HG03378 (cell line): ENCODE data around the gene CCM2L.
A peak's percentile ranks its signal among the peaks of the same experiment; 100 is the strongest.
"Not testable (repeated sequence)": the region's sequence is repeated elsewhere in the genome, so short reads cannot be mapped to it uniquely, and the experiment has no call there.

ENCODE experiments used
- ATAC-seq: cut with Tn5 transposase; IDR thresholded peaks from one replicate; pipeline ENCODE4 v1.9.1; 2021; ENCODE audit warnings: mild to moderate bottlenecking, moderate library complexity; ENCODE audit not compliant: unreplicated experiment

CCM2L gene

DNA sequence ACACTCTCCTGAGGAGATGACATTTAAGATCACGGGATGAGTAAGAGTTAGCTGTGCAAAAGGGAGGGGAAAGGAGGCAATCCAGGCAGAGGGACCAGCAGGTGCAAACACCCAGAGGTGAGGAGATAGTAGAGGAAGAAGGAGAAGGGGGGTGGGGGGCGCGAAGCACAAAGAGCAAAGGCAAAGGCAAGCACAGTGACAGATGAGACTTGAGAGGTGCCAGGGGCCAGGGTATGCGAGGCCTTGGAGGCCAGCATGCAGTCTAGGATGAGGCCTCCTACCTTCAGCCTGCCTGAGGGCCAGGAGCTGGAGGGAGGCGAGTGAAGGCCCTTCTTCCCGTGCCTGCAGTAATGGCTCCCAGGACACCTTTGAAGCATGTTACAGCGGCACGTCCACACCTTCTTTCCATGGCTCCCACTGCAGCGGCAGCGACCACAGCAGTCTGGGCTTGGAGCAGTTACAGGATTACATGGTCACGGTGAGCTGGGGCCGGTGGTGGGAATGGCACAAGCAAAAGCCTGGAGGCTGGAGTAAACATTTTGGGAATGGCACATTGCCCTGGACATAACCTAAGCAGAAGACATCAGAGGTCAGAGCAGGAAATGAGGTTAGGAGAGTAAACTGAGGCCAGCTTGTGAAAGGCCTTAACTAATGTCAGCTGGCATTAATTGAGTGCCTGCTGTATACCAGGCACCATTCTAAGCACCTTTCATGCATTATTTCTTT lies 18.6 kb downstream of the CCM2L start:
- no peak for ATAC-seq

DNA sequence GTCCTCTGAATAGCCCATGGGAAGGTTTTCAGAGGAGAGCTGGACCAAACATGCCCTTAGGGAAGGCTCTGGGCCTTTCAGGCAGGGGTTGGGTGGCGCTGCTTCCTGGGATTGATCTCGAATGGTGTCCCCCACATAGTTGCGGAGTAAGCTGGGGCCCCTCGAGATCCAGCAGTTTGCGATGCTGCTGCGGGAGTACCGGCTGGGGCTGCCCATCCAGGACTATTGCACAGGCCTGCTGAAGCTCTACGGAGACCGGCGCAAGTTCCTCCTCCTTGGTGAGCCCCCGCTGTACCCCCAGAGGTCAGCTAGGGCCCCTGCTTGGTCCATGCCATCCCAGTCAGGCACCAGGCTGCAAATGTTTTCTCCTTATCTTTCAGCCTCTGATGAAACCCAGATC lies 19.3 kb downstream of the CCM2L start:
- no peak for ATAC-seq

DNA sequence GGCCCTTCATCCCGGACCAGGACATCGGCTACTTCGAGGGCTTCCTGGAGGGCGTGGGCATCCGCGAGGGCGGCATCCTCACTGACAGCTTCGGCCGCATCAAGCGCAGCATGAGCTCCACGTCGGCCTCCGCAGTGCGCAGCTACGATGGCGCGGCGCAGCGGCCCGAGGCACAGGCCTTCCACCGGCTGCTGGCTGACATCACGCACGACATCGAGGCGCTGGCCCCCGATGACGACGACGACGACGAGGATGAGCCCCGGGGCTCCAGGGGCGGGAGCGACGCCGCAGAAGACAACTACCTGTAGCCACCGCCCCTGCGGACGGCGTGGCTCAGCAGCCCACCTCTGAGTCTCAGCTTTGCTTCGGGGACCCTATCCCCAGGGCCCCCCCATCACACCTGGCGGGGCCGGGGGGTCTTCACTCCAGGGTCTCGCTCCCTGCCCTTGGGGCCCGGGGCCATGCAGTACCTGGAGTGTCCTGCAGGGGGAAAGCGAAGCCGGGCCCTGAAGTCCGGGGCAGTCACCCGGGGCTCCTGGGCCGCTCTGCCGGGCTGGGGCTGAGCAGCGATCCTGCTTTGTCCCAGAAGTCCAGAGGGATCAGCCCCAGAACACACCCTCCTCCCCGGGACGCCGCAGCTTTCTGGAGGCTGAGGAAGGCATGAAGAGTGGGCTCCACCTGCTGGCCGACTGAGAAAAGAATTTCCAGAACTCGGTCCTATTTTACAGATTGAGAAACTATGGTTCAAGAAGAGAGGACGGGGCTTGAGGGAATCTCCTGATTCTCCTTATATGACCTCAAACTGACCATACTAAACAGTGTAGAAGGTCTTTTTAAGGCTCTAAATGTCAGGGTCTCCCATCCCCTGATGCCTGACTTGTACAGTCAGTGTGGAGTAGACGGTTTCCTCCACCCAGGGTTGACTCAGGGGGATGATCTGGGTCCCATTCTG lies 21.0 kb downstream of the CCM2L start:
- no peak for ATAC-seq

DNA sequence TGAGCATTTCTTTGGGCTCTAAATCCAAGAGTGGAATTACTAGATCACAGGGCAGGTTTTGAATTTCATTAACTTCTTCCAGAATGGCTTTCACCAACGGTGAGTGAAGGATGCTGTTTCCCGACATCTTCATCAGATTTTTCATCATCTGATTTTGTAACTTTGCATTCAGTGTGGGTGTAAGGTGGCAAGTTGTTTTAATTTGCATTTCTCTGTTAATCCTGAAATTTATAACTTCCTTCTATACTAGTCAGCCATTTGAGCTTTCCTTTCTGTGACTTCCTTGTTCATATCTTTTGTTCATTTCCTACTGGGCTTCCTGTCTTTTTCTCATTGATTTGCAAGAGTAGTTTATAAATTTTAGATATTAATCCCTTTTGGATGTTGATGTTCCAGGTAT lies 23.1 kb downstream of the CCM2L start:
- no peak for ATAC-seq

DNA sequence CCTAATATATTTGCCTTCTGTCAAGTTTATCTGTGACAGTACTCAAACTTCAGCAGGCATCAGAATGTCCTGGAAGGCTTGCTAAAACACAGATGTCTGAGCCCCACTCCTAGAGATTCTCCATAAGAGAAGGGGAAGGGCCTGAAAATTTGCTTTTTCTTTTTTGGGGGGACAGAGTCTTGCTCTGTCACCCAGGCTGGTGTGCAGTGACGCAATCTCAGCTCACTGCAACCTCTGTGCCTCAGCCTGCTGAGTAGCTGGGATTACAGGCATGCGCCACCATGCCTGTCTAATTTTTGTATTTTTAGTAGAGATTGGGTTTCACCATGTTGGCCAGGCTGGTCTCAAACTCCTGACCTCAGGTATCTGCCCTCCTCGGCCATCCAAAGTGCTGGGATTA lies 23.5 kb downstream of the CCM2L start:
- not testable (repeated sequence) for ATAC-seq

DNA sequence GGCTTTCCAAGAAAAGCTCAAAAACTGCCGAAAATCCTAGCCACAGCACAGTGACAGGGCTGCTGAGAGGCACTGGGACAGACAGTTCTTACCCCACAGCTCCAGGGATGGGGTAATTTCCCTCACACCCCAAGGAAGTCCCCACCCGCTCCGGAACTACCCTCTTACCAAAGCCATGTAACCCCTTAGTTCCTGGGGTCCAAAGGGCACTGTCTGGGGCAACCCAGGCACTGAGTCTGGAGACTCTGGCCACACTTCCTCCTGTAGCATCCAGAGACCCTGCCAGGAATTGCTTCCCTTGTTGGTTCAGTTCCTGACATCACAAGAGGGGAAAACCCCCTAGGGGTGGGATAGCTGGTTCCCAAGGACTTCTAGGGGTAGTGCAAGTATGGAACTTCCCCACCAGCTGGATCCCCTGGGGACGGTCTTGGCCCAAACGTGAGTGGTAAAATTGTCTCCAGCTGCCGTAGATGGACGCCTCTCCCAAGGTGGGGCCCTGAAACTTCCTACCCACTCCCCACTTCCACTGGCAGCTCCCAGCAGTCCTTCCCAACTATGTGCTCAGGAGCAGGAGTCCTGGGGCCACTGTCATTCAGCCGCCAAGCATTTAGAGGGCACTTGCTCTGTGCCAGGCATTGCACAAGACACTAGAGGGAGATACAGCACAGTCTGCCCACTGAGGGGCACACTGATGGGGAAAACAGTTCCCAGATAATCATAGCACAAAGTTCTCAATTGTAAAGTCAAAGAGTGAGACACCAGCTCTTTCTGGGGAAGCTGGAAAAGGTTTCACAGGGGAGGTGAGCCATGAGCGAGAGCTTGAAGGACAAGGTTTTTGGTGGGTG lies 24.6 kb downstream of the CCM2L start:
- no peak for ATAC-seq

DNA sequence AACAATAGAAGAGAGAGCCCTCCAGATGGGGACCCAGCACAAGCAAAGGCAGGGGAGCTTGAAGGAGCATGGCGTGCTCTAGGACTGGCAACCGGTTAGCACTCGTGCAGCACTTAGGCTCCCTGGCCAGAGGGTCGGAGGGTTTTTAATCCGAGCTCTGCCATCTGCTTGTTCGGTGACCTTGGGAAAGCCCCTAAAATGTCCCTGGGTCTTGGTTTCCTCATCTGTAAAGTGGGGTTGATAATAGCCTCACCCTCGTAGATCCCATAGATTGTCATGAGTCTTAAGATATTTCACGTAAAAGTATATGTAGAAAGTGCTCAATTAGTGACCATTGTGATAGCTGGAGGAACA lies 25.2 kb downstream of the CCM2L start:
- no peak for ATAC-seq

DNA sequence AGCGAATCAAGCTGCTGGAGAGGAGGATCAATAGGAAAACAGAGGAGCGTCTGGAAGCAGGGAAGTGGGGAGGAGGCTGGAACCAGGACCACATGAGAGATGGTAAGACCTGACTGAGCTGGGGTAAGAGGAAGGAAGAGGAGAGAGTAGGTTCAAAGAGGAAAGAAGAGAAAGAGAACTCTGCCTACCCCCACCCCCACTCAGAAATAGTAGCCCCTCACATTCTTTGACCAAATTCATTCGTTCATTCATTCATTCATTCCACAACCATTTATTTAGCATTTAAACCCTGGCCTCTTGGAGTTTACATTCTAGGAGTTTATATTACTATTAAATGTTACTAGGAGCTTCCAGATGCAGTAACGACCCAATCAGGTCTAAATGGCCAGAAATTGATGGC lies 26.0 kb downstream of the CCM2L start:
- no peak for ATAC-seq

DNA sequence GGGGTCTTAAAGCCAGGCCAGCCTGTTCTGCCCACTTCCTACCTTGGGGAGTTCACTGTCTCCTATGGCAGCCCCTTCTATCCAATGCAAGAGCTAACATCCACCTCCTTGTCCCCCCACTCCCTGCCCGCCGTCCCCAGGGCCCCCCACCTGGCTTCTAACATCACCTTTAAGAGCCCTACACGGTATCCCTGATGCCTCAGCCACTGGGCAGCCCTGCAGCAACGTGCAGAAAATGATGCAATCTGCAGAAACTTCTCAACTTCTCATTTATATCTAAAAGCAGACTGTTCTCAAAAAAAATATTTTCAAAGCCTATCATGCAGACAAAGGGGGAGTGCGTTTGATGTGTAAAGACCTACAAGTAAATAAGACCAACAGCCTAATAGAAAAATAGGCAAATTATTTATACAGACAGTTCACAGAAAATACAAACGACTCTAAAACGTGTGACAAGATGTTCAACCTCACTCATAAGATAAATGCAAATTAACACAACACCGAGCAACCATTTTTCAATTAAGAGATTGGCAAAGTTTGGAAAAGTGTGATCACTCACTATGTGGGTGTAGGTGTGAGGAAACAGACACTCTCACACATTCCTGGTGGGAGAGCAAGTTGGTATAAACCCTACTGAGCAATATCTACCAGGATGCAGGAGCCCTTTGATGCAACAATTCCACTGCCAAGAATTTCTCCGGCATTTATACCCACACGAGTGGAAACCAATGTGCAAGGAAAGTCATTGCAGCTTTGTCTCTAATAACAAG lies 26.7 kb downstream of the CCM2L start:
- no peak for ATAC-seq

DNA sequence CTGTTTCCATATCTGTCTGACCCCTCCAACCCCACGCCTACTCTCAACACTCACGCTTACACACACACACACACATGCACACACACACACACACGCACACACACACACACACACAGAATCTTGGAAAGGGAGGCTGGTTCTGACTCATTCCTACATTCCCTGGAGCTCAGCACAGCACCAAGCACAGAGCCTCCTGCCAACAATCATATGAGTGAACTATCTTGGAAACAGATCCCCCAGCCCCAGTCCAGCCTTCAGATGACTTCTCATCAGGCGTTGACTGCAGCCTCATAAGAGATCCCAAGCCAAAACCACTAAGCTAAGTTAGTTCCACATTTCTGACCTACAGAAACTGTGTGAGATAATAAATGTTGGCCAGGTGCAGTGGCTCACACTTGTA lies 27.7 kb downstream of the CCM2L start:
- no peak for ATAC-seq

DNA sequence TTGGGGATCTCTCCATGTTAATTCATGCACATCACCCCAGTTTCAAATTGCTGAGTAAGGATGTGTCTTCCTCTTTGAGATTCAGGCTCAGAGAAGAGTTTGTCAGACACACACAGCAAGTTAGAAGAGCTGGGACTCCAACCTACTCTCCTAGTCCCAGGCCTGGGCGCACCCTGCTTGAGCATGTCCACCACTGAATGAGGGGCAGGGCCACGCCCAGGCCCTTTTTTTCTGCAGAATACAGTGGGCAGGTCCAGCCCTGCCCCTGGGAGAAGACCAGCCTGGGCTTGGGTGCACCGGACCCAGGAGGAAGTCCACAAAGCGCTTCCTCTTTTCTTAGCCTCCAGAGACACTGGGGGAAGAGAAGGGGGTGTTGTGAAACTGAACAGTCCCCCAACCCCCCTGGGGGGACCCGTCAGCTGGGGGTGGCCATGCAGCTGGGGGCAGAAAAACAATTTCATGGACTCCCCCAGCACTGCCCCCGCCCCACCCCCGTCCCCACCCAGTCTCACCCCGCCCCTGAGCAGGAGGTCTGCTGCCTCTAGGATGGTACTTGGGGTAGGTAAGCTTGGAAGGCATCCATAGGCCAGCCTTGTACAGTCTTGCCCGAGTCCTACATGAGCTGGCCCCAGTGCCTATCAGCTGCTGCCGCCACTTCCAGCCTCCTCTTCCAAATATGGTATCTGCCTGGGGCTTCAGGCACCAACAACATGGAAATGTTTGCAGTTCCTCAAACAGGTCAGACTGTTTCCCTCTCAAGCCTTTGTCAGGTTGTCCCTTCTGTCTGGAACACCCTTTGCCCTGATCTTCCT lies 30.1 kb downstream of the CCM2L start:
- ATAC-seq = peak; percentile 62

DNA sequence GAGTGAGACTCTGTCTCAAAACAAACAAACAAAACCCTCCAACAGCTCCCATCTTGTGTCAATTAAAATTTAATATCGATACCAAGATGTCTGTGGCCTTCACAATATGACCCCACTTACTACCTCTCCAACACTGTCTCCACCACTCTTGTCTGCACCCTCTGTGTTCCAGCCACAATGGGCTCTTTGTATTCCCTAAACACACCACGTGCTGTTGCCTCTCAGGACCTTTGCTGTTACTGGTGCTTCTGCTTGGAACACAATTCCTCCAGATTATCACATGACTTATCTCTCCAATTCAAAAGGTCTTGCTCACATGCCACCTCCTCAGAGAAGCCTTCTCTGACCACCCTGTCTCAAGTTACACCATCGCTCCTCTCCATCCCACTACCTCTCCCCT lies 35.8 kb downstream of the CCM2L start:
- no peak for ATAC-seq

DNA sequence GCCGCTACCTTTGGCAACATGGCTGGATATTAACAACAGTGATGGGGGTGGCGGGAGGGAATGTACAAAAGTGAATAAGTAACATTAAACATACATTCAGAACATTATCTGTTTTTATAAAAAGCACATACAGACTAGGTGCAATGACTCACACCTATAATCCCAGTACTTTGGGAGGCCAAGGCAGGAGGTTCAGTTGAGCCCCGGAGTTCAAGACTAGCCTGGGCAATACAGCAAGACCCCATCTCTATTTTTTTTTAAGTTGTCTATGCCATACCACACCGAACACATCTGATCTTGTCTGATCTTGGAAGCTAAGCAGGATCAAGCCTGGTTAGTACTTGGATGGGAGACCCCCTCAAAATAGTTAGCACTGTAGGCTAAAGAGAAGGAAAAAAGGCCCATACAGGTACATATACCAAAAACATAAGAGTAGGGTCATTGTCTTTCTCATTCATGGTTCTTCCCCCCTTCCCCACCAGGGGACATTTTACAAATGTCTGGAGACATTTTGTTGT lies 40.1 kb downstream of the CCM2L start:
- no peak for ATAC-seq

DNA sequence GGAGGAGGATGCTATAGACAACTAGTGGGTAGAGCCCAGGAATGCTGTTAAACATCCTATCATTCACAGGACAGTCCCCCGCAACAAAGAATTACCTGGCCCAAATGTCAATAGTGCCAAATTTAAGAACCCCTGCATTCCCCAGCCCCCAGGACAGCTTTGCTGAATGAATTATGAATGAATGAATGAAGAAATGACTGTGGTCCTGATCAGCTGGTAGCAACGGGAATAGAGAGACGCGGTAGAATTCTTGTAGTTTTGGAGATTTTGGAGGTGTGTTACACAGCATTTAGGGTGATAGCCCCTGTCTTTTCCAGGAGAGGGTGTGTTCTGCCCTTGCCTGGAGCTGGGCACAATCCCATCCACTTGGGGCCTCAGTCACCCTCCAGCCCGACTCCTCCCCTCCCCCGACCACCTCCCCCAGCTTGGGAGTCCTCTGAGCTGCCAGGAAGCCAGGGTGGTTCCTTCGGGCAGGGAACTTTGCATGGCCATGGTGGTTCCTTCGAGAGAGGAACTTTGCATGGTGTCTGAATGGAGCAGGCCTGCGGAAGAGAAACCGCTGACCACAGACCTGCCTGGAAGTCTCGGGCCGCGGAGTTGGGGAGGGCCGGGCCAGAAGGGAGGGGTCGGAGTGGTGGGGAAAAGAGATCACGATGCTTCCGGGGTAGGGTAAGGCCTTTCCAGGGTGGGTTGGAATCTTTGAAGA lies 40.8 kb downstream of the CCM2L start:
- no peak for ATAC-seq

DNA sequence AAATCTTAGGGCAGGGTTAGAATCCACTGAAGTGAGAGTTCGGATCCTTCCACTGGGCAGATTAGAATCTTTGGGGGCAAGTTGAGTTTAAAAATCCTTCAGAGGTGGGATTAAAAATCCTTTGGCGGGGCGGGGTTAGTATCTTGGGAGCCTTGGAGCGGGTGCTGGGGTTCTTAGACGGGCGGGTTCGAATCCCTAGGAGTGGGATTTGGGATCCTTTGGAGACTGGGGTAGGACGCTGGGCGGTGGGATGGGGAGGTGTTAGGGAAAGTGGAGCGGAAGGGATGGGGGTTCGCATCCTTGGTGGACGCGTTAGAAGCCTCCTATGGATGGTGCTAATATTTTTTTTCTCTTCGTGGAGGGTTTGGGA lies 41.5 kb downstream of the CCM2L start:
- ATAC-seq = no peak

DNA sequence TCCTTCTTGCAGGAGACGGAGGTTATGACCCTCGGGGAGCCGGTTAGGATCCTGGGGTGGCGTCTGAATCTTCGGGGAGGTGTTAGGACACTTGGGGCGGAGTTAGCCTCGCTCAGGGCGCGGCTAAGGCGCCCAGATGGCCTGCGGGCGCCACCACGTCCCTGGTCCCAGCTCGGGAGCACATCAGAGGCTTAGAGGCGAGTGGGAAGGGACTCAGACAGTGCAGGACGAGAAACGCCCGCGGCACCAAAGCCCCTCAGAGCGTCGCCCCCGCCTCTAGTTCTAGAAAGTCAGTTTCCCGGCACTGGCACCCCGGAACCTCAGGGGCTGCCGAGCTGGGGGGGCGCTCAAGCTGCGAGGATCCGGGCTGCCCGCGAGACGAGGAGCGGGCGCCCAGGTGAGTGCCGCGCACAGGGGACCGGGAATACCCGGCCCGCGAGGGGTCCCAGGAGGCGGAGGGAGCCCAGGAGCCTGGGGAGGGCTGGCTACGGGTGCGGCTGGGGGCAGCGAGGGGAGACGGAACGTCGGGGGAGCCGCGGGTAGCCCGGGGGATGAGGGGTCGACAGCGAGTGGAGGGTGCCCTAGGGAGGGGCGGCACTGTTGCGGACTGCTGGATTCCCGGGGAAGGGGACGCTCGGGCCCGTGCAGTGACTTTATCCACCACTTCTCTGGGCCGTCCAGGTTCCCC lies 42.0 kb downstream of the CCM2L start, which contains the start of gene HCK:
Gene HCK (plus strand): TSS at position 153 of the 688 bp plus-strand sequence.
- no peak for ATAC-seq

DNA sequence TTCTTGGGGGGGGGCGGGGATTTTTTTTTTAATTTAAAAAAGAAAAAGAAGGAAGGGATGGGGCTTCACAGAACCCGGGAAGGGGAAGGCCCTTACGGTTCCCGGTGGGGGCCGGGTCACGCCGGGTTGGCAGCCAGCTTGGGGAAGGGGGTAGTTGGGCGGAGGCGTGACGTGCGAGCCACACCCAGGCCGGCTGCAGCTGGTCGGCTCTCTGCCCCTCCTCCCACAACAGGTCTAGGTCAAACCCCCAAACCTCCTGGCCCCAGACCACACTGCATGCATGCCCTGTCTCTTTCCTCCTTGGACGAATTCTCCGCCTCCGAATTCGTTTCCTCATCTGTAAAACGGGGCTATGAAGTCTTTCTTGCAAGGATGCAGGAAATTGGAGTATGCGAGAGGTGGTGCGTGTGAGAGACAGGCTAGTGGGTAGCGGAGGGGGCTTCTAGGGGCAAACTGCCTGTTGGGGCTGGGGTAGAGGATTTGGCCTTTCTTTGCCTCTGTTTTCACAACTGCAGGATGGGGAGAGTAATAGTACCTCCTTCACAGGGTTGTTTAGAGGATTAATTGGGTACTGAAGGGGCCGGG lies 42.6 kb downstream of the CCM2L start:
- ATAC-seq = no peak

DNA sequence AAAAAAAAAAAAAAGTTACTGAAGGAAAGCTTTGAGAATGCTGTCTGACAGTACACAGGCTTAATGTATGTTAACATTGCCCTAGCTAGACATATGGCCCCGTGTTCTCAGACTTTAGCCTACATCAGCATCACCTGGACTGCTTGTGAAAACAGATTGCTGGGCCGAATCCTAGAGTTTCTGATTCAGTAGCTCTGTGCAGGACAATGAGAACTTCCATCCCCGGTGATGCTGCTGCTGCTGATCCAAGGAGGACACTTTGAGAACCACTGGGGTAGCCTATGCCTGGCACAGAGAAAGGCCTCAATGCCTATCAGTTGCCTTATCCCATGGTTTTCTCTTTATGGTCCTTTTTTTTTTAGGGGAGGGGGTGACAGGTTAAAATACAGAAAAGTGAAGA lies 43.4 kb downstream of the CCM2L start:
- no peak for ATAC-seq
